ENCODE data around the gene SLC25A19. TPM values are rescaled to one million over a fixed set of nuclear protein-coding genes. Genes with fewer than 3 reads are reported as not detected.

Gene SLC25A19
- polyA plus RNA-seq, 4 donors: 11.4 to 15.6 (median 12.7) TPM

GRCh38 chr17:75313941-75314551, 24.8 kb upstream of the SLC25A19 start:
- peaks cover 0 to 6% (median 2%) of the 10 kb centered on the region in 3 donors for H3K4me1 ChIP-seq (ENCODE audit: control insufficient read depth in 3 of 3, insufficient read depth in 2 of 3, low read depth in 1 of 3, low read length in 2 of 3)
- no peaks in the 10 kb centered on the region for H3K9me3 ChIP-seq (ENCODE audit: control insufficient read depth in 2 of 2, insufficient read depth in 1 of 2, low read depth in 1 of 2, low read length in 1 of 2)
- H3K27ac ChIP-seq (ENCODE audit: low read depth in 1 of 3, low read length in 2 of 3): peak overlapping the region in 1 of 3 donors; percentile 78
- H3K4me3 ChIP-seq (ENCODE audit: low read depth in 1 of 3, low read length in 3 of 3): no peak overlapping the region
- no peak for FAIRE-seq
- 76 to 82% (median 79%) methylated on average over 14 of the region's 14 CpGs for WGBS, 3 donors
- peaks cover 0 to 30% (median 0%) of the 10 kb centered on the region in 3 donors for H3K36me3 ChIP-seq (ENCODE audit: control insufficient read depth in 3 of 3, insufficient read depth in 2 of 3, low read depth in 1 of 3, low read length in 3 of 3)
- no peak for DNase-seq
- H3K27me3 ChIP-seq (ENCODE audit: control insufficient read depth in 3 of 3, insufficient read depth in 3 of 3, low read length in 3 of 3): no peaks in the 10 kb centered on the region

DNA sequence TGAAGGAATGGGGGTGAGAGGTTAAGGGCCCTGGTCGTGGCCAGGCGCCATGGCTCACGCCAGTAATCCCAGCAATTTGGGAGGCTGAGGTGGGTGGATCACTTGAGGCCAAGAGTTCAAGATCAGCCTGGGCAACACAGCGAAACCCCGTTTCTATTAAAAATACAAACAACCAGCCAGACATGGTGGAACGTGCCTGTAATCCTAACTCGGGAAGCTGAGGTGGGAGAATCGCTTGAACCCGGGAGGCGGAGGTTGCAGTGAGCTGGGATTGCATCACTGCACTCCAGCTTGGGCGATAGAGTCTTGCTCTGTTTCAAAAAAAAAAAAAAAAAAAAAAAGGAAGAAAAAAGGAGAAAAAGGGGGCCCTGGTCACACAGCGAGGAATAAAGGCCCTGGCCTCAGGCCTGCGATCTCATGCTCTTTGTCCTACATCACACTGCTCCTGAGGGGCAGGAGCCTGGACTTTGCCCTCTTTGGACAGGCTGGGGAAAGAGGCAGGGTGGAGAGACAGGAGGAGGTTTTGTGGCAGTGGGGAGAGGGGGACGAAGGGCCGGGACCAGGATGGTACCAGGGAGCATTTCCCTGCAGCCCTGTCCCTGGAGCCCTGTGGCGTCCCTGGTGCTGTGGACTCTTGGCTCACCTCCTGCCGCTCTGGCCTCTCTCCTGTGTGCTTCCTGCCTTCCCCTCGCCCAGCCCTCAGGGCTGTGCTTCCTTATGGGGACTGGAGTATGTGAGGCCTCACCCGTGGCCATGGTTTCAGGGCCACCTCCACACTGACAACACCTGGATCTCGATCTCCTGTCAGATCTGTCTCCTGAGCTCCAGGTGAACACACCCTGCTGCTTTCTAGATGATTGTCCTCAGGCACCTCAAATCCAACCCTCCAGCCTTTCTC, 19.7 kb upstream of the SLC25A19 start:
- Histone ChIP-seq H3K4me3 (ENCODE audit: low read depth in 1 of 3, low read length in 3 of 3) (no peak overlapping the region), H3K27ac (ENCODE audit: low read depth in 1 of 3, low read length in 2 of 3) (peak overlapping the region; percentile 63 to 90 (median 69)), H3K4me1 (ENCODE audit: control insufficient read depth in 3 of 3, insufficient read depth in 2 of 3, low read depth in 1 of 3, low read length in 2 of 3) (peaks cover 0 to 19% (median 6%) of the 10 kb centered on the region in 3 donors), H3K9me3 (ENCODE audit: control insufficient read depth in 2 of 2, insufficient read depth in 1 of 2, low read depth in 1 of 2, low read length in 1 of 2) (no peaks in the 10 kb centered on the region), H3K27me3 (ENCODE audit: control insufficient read depth in 3 of 3, insufficient read depth in 3 of 3, low read length in 3 of 3) (no peaks in the 10 kb centered on the region), H3K36me3 (ENCODE audit: control insufficient read depth in 3 of 3, insufficient read depth in 2 of 3, low read depth in 1 of 3, low read length in 3 of 3) (no peaks in the 10 kb centered on the region)
- DNase-seq (peak; percentile 93), FAIRE-seq (no peak)
- 28 to 57% (median 44%) methylated on average over 17 to 20 of the region's 20 CpGs for WGBS, 3 donors

- H3K4me1 ChIP-seq (ENCODE audit: control insufficient read depth in 3 of 3, insufficient read depth in 2 of 3, low read depth in 1 of 3, low read length in 2 of 3): peaks cover 0 to 19% (median 6%) of the 10 kb centered on the region in 3 donors
- DNase-seq: no peak
- no peaks in the 10 kb centered on the region for H3K36me3 ChIP-seq (ENCODE audit: control insufficient read depth in 3 of 3, insufficient read depth in 2 of 3, low read depth in 1 of 3, low read length in 3 of 3)
- no peak for FAIRE-seq
- no peak overlapping the region for H3K4me3 ChIP-seq (ENCODE audit: low read depth in 1 of 3, low read length in 3 of 3)
- H3K27ac ChIP-seq (ENCODE audit: low read depth in 1 of 3, low read length in 2 of 3): peak overlapping the region; percentile 43 to 90 (median 69)
- H3K27me3 ChIP-seq (ENCODE audit: control insufficient read depth in 3 of 3, insufficient read depth in 3 of 3, low read length in 3 of 3): no peaks in the 10 kb centered on the region
- WGBS, 3 donors: 71 to 81% (median 78%) methylated on average over 12 to 13 of the region's 13 CpGs
- no peaks in the 10 kb centered on the region for H3K9me3 ChIP-seq (ENCODE audit: control insufficient read depth in 2 of 2, insufficient read depth in 1 of 2, low read depth in 1 of 2, low read length in 1 of 2)
Observed at GRCh38 chr17:75307957-75308731, 18.9 kb upstream of the SLC25A19 start.

DNA sequence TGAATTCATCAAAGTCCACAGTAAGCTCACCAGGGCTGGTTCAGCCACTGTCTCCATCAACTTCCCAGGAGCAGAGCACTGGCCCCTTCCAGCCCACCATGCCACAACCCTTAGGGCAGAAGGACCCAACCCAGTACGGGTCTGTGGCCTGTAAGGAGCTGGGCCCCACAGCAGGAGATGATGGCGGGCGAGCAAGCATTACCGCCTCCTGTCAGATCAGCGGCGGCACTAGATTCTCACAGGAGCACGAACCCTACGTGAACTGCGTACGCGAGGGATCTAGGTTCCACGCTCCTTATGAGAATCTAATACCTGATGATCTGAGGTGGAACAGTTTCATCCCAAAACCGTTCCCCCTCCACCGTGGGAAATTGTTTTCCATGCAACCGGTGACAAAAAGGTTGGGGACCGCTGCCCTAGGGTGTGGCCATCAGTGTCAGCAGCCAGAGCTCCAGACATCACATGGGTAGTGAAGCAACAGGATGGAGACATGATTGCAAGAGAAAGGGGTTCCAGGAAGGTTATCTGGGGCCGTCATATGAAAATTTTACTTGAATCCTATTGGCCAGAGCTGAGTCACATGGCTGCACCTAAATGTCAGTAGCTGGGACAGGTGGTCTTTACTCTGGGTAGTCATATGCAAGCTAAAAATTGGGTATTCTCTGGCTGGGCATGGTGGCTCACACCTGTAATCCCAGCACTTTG, 12.4 kb upstream of the SLC25A19 start:
- no peaks in the 10 kb centered on the region for H3K9me3 ChIP-seq (ENCODE audit: control insufficient read depth in 2 of 2, insufficient read depth in 1 of 2, low read depth in 1 of 2, low read length in 1 of 2)
- H3K4me1 ChIP-seq (ENCODE audit: control insufficient read depth in 3 of 3, insufficient read depth in 2 of 3, low read depth in 1 of 3, low read length in 2 of 3): no peaks in the 10 kb centered on the region
- H3K4me3 ChIP-seq (ENCODE audit: low read depth in 1 of 3, low read length in 3 of 3): no peak overlapping the region
- no peak for DNase-seq
- no peaks in the 10 kb centered on the region for H3K27me3 ChIP-seq (ENCODE audit: control insufficient read depth in 3 of 3, insufficient read depth in 3 of 3, low read length in 3 of 3)
- FAIRE-seq: no peak
- WGBS, 3 donors: 87 to 89% (median 89%) methylated on average over 17 of the region's 17 CpGs
- H3K27ac ChIP-seq (ENCODE audit: low read depth in 1 of 3, low read length in 2 of 3): no peak overlapping the region
- H3K36me3 ChIP-seq (ENCODE audit: control insufficient read depth in 3 of 3, insufficient read depth in 2 of 3, low read depth in 1 of 3, low read length in 3 of 3): no peaks in the 10 kb centered on the region

DNA sequence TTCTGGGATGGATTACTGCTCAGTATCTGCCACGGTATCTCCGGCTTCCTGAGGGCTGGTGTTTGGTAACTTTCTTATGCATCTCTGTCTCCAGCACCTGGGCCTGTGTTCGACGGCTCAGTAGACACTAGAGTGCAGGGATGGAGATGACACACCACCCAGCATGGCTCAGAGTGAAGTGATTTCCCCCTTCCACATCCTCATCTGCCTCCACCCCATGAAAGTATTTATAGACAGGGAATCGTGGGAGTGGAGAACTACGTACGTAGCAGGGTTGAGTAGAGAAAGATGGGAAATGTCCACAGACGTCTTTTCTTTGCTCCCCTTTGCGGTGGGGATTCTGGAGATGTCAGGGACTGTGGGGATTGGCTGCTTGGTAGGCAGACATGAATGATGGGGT, 11.8 kb upstream of the SLC25A19 start:
- H3K9me3 ChIP-seq (ENCODE audit: control insufficient read depth in 2 of 2, insufficient read depth in 1 of 2, low read depth in 1 of 2, low read length in 1 of 2): no peaks in the 10 kb centered on the region
- FAIRE-seq (no peak), DNase-seq (no peak)
- 78 to 87% (median 85%) methylated on average over 9 of the region's 9 CpGs for WGBS, 3 donors
- no peak overlapping the region for H3K27ac ChIP-seq (ENCODE audit: low read depth in 1 of 3, low read length in 2 of 3)
- peaks cover 0 to under 1% (median 0%) of the 10 kb centered on the region in 3 donors for H3K4me1 ChIP-seq (ENCODE audit: control insufficient read depth in 3 of 3, insufficient read depth in 2 of 3, low read depth in 1 of 3, low read length in 2 of 3)
- H3K27me3 ChIP-seq (ENCODE audit: control insufficient read depth in 3 of 3, insufficient read depth in 3 of 3, low read length in 3 of 3): no peaks in the 10 kb centered on the region
- H3K4me3 ChIP-seq (ENCODE audit: low read depth in 1 of 3, low read length in 3 of 3): no peak overlapping the region
- H3K36me3 ChIP-seq (ENCODE audit: control insufficient read depth in 3 of 3, insufficient read depth in 2 of 3, low read depth in 1 of 3, low read length in 3 of 3): no peaks in the 10 kb centered on the region

DNA sequence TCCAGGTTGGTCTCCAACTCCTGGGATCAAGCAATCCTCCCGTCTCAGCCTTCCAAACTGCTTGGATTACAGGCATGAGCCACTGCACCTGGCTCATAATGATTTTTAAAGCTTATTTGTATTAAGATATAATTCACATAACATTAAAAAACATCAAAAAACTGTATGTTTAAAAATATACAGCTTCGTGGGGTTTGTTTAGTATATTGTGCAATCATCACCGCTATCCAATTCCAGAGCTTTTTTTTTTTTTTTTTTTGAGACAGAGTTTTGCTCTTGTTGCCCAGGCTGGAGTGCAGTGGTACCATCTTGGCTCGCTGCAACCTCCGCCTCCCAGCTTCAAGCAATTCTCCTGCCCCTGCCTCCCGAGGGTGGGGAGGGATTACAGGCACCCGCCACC, 11.0 kb upstream of the SLC25A19 start:
- no peaks in the 10 kb centered on the region for H3K27me3 ChIP-seq (ENCODE audit: control insufficient read depth in 3 of 3, insufficient read depth in 3 of 3, low read length in 3 of 3)
- no peak for DNase-seq
- H3K4me1 ChIP-seq (ENCODE audit: control insufficient read depth in 3 of 3, insufficient read depth in 2 of 3, low read depth in 1 of 3, low read length in 2 of 3): peaks cover 0 to 6% (median 0%) of the 10 kb centered on the region in 3 donors
- H3K9me3 ChIP-seq (ENCODE audit: control insufficient read depth in 2 of 2, insufficient read depth in 1 of 2, low read depth in 1 of 2, low read length in 1 of 2): no peaks in the 10 kb centered on the region
- H3K4me3 ChIP-seq (ENCODE audit: low read depth in 1 of 3, low read length in 3 of 3): no peak overlapping the region
- FAIRE-seq: no peak
- 76 to 83% (median 77%) methylated on average over 7 of the region's 7 CpGs for WGBS, 3 donors
- H3K27ac ChIP-seq (ENCODE audit: low read depth in 1 of 3, low read length in 2 of 3): no peak overlapping the region
- H3K36me3 ChIP-seq (ENCODE audit: control insufficient read depth in 3 of 3, insufficient read depth in 2 of 3, low read depth in 1 of 3, low read length in 3 of 3): no peaks in the 10 kb centered on the region

- Histone ChIP-seq H3K36me3 (ENCODE audit: control insufficient read depth in 3 of 3, insufficient read depth in 2 of 3, low read depth in 1 of 3, low read length in 3 of 3) (no peaks in the 10 kb centered on the region), H3K27ac (ENCODE audit: low read depth in 1 of 3, low read length in 2 of 3) (peak overlapping the region in 2 of 3 donors; percentile 27 to 76), H3K4me1 (ENCODE audit: control insufficient read depth in 3 of 3, insufficient read depth in 2 of 3, low read depth in 1 of 3, low read length in 2 of 3) (peaks cover 0 to 10% (median 0%) of the 10 kb centered on the region in 3 donors), H3K9me3 (ENCODE audit: control insufficient read depth in 2 of 2, insufficient read depth in 1 of 2, low read depth in 1 of 2, low read length in 1 of 2) (no peaks in the 10 kb centered on the region), H3K27me3 (ENCODE audit: control insufficient read depth in 3 of 3, insufficient read depth in 3 of 3, low read length in 3 of 3) (no peaks in the 10 kb centered on the region), H3K4me3 (ENCODE audit: low read depth in 1 of 3, low read length in 3 of 3) (no peak overlapping the region)
- 61 to 72% (median 63%) methylated on average over 8 of the region's 8 CpGs for WGBS, 3 donors
- peak in 1 of 2 donors; percentile 40 for DNase-seq
- FAIRE-seq: no peak
Observed at GRCh38 chr17:75295201-75296158, 6.2 kb upstream of the SLC25A19 start.

All from small intestine (tissue), 7 donors.